Endometrial microvascular endothelial cells (primary cell): ENCODE results near the gene FAM222B. TPM values are rescaled to one million over a fixed set of nuclear protein-coding genes. Genes with fewer than 3 reads are reported as not detected.

Experiments
- in situ Hi-C: cut with HindIII; loops from 2 replicates; pipeline ENCODE4 v1.10.0; 2017; ENCODE audit warnings: low sequenced_read_pairs, low pct_unique_long_range_greater_than_20kb; ENCODE audit errors: inconsistent ontology term
- total RNA-seq: library from RNA; depleted of rRNA; stranded (reverse); fragments of >200 nt; gene quantifications from one replicate; pipeline ENCODE4 v1.2.3, GENCODE V29; 2015; ENCODE audit errors: inconsistent ontology term

Gene FAM222B
- total RNA-seq, 1 donor from 2014 or later: 23.0 TPM

GRCh38 chr17:28874750-28875149 is 32.2 kb upstream of the FAM222B start:
- in situ Hi-C loops: no loop called here

- in situ Hi-C loops: no loop called here
Measured at GRCh38 chr17:28873839-28874238, 31.2 kb upstream of the FAM222B start.

GRCh38 chr17:28871056-28871579 is 28.5 kb upstream of the FAM222B start:
- in situ Hi-C loops: no loop called here

GRCh38 chr17:28867276-28867675 is 24.7 kb upstream of the FAM222B start:
- in situ Hi-C loops: no loop called here

GRCh38 chr17:28865946-28866752 is 23.6 kb upstream of the FAM222B start:
- in situ Hi-C loops: no loop called here

- in situ Hi-C loops: no loop called here
Measured at GRCh38 chr17:28864991-28865849, 22.6 kb upstream of the FAM222B start.

- in situ Hi-C loops: no loop called here
Measured at GRCh38 chr17:28863953-28864352, 21.4 kb upstream of the FAM222B start.

- in situ Hi-C loops: no loop called here
Measured at GRCh38 chr17:28862561-28862960, 20.0 kb upstream of the FAM222B start.

- in situ Hi-C loops: no loop called here
Measured at GRCh38 chr17:28861393-28862203, 19.0 kb upstream of the FAM222B start.

- in situ Hi-C loops: no loop called here
Measured at GRCh38 chr17:28860363-28860808, 17.8 kb upstream of the FAM222B start.

- in situ Hi-C loops: no loop called here
Measured at GRCh38 chr17:28858801-28859355, 16.3 kb upstream of the FAM222B start.

GRCh38 chr17:28857905-28858800 is 15.6 kb upstream of the FAM222B start:
- in situ Hi-C loops: no loop called here

GRCh38 chr17:28856028-28856574 is 13.5 kb upstream of the FAM222B start:
- in situ Hi-C loops: no loop called here

- in situ Hi-C loops: no loop called here
Measured at GRCh38 chr17:28855336-28855679, 12.7 kb upstream of the FAM222B start.

- in situ Hi-C loops: no loop called here
Measured at GRCh38 chr17:28854457-28855335, 12.1 kb upstream of the FAM222B start, which contains the start of gene ERAL1. Gene ERAL1, plus strand, starts transcription at chr17:28855016. Its CDS starts 19 bp downstream, at chr17:28855035.

GRCh38 chr17:28853295-28853694 is 10.7 kb upstream of the FAM222B start:
- in situ Hi-C loops: no loop called here
